Esophagus muscularis mucosa (tissue), 4 donors: Measurements from ENCODE around the gene QTRT2. TPM values are rescaled to one million over a fixed set of nuclear protein-coding genes. Genes with fewer than 3 reads are reported as not detected.

Experiments
- DNase-seq: peaks from one replicate; pipeline ENCODE4 v3.0.0-alpha.2; 2017; ENCODE audit errors: extremely low spot score
- H3K27ac ChIP-seq, 4 donors: fragments of 200-600 bp; sonication (generic); replicated peaks in 1 of 4; 1 replicate in 3 of 4; 2 replicates in 1 of 4; pipeline ENCODE4 v1.5.1; 2016 to 2019; ENCODE audit warnings: mild to moderate bottlenecking in 1 of 4
- H3K27me3 ChIP-seq, 4 donors: fragments of 200-600 bp; sonication (generic); one replicate each; pipeline versions ENCODE4 v1.5.1 to v1.6.0; 2016 to 2019
- H3K36me3 ChIP-seq, 4 donors: fragments of 200-600 bp; sonication (generic); one replicate each; pipeline ENCODE4 v1.5.1; 2016 to 2019
- H3K4me1 ChIP-seq, 4 donors: fragments of 200-600 bp; sonication (generic); one replicate each; pipeline ENCODE4 v1.5.1; 2016 to 2019
- H3K4me3 ChIP-seq, 4 donors: fragments of 200-600 bp; sonication (generic); 1 replicate in 2 of 4; 2 replicates in 2 of 4; pipeline ENCODE4 v1.5.1; 2016 to 2019; ENCODE audit warnings: mild to moderate bottlenecking in 4 of 4, moderate library complexity in 1 of 4
- H3K9me3 ChIP-seq, 4 donors: fragments of 200-600 bp; sonication (generic); 1 replicate in 3 of 4; 2 replicates in 1 of 4; pipeline ENCODE4 v1.5.1; 2016 to 2019
- CTCF ChIP-seq, 3 experiments: fragments of 200-600 bp in 2 of 3; fragments of 450-650 bp in 1 of 3; sonication (generic) in 2 of 3; IDR thresholded peaks; one replicate each; pipeline ENCODE4 v1.5.1; 2017 to 2019; ENCODE audit warnings: antibody characterized with exemption in 3 of 3, mild to moderate bottlenecking in 2 of 3, moderate library complexity in 1 of 3
- EP300 ChIP-seq: sonication (generic); formaldehyde crosslinking; IDR thresholded peaks from one replicate; pipeline ENCODE4 v1.6.1; 2017; ENCODE audit warnings: antibody characterized with exemption
- POLR2A ChIP-seq: fragments of 450-650 bp; IDR thresholded peaks from one replicate; pipeline ENCODE4 v1.6.1; 2017; ENCODE audit warnings: antibody characterized with exemption, moderate library complexity, mild to moderate bottlenecking, low read depth
- POLR2AphosphoS5 ChIP-seq, 2 donors: sonication (generic); formaldehyde crosslinking; IDR thresholded peaks; one replicate each; pipeline ENCODE4 v1.6.1; 2017; ENCODE audit warnings: antibody characterized with exemption in 2 of 2
- WGBS: methylation state at CpG from one replicate; pipeline ENCODE4 v1.1.5; 2018; 5-methylcytosine and 5-hydroxymethylcytosine counted together
- intact Hi-C: fragments of 100-400 bp; cut with DNase I; formaldehyde crosslinking; loops from one replicate; pipeline ENCODE4 v1.15.1; 2023
- total RNA-seq, 4 donors: library from RNA; depleted of rRNA; stranded (reverse); fragments of >200 nt; gene quantifications; one replicate each; pipeline versions ENCODE4 v1.1.0 to v1.2.1, GENCODE V29; 2016

The QTRT2 gene
- total RNA-seq, 4 donors from 2014 or later, result 8.3 to 15.2 (median 11.0) TPM

GRCh38 chr3:114089675-114090074 lies 33.1 kb downstream of the QTRT2 start:
- peaks cover 4 to 18% (median 15%) of the 10 kb centered on the region in 4 donors for H3K4me1 ChIP-seq
- DNase-seq, result no peak
- H3K4me3 ChIP-seq, result no peak overlapping the region
- intact Hi-C loops, result no loop called here
- H3K36me3 ChIP-seq, result peaks cover 20 to 34% (median 32%) of the 10 kb centered on the region in 4 donors
- no peaks in the 10 kb centered on the region for H3K27me3 ChIP-seq
- no peaks in the 10 kb centered on the region for H3K9me3 ChIP-seq
- TF ChIP-seq CTCF (IDR thresholded peaks at IDR 0.05), result no peak
- no peak for TF ChIP-seq EP300
- no peak for TF ChIP-seq POLR2A
- no peak for TF ChIP-seq POLR2AphosphoS5 (IDR thresholded peaks at IDR 0.05)
- no peak overlapping the region for H3K27ac ChIP-seq

- intact Hi-C loops, result no loop called here
- H3K4me1 ChIP-seq, result peaks cover 4 to 18% (median 15%) of the 10 kb centered on the region in 4 donors
- 65% methylated on average over 13 of the region's 13 CpGs for WGBS
- H3K27me3 ChIP-seq, result no peaks in the 10 kb centered on the region
- H3K36me3 ChIP-seq, result peaks cover 4 to 7% (median 6%) of the 10 kb centered on the region in 4 donors
- H3K9me3 ChIP-seq, result no peaks in the 10 kb centered on the region
- no peak overlapping the region for H3K4me3 ChIP-seq
- TF ChIP-seq CTCF (IDR thresholded peaks at IDR 0.05) (no peak), EP300 (no peak), POLR2AphosphoS5 (IDR thresholded peaks at IDR 0.05) (no peak), POLR2A (no peak)
- H3K27ac ChIP-seq, result peak overlapping the region in 2 of 4 donors; percentile 3 to 28
- no peak for DNase-seq
These were observed 35.8 kb downstream of the QTRT2 start for GRCh38 chr3:114092151-114093015.

GRCh38 chr3:114093016-114093380 lies 36.5 kb downstream of the QTRT2 start:
- Histone ChIP-seq H3K27ac (peak overlapping the region in 1 of 4 donors; percentile 28), H3K27me3 (no peaks in the 10 kb centered on the region), H3K36me3 (peaks cover 0 to under 1% (median 0%) of the 10 kb centered on the region in 4 donors), H3K4me1 (peaks cover 4 to 18% (median 15%) of the 10 kb centered on the region in 4 donors), H3K9me3 (no peaks in the 10 kb centered on the region), H3K4me3 (no peak overlapping the region)
- TF ChIP-seq EP300 (no peak), POLR2AphosphoS5 (IDR thresholded peaks at IDR 0.05) (no peak), CTCF (IDR thresholded peaks at IDR 0.05) (no peak), POLR2A (no peak)
- 26% methylated on average over 3 of the region's 3 CpGs for WGBS
- intact Hi-C loops, result no loop called here
- no peak for DNase-seq

GRCh38 chr3:114093596-114093995 lies 37.1 kb downstream of the QTRT2 start:
- DNase-seq, result no peak
- Histone ChIP-seq H3K36me3 (no peaks in the 10 kb centered on the region), H3K9me3 (no peaks in the 10 kb centered on the region), H3K27me3 (no peaks in the 10 kb centered on the region), H3K27ac (no peak overlapping the region), H3K4me3 (no peak overlapping the region), H3K4me1 (peaks cover 4 to 18% (median 15%) of the 10 kb centered on the region in 4 donors)
- intact Hi-C loops, result no loop called here
- WGBS, result 50% methylated on average over 2 of the region's 2 CpGs
- TF ChIP-seq POLR2A (no peak), EP300 (no peak), CTCF (IDR thresholded peaks at IDR 0.05) (no peak), POLR2AphosphoS5 (IDR thresholded peaks at IDR 0.05) (no peak)
